LHCN-M2 (cell line): ENCODE measurements around the gene SCRN3. TPM values are rescaled to one million over a fixed set of nuclear protein-coding genes. Genes with fewer than 3 reads are reported as not detected.
"Not testable (repeated sequence)": the region's sequence is repeated elsewhere in the genome, so short reads cannot be mapped to it uniquely, and the experiment has no call there.

Experiments
- DNase-seq: peaks from one replicate; pipeline ENCODE4 v3.0.0-alpha.2; 2012; ENCODE audit warnings: low read depth
- polyA plus RNA-seq: library from polyadenylated mRNA; unstranded; fragments of >200 nt; gene quantifications from one replicate; pipeline ENCODE4 v1.2.1, GENCODE V29; 2012; ENCODE audit warnings: missing spikeins
- total RNA-seq: library from RNA; depleted of rRNA; stranded (reverse); fragments of >200 nt; gene quantifications from 2 replicates; pipeline ENCODE4 v1.2.3, GENCODE V29; 2014; rRNA removed

SCRN3 gene, protein sequence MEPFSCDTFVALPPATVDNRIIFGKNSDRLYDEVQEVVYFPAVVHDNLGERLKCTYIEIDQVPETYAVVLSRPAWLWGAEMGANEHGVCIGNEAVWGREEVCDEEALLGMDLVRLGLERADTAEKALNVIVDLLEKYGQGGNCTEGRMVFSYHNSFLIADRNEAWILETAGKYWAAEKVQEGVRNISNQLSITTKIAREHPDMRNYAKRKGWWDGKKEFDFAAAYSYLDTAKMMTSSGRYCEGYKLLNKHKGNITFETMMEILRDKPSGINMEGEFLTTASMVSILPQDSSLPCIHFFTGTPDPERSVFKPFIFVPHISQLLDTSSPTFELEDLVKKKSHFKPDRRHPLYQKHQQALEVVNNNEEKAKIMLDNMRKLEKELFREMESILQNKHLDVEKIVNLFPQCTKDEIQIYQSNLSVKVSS
- total RNA-seq = 25.2 and 31.1 TPM in 2 replicates
- 12.2 TPM for polyA plus RNA-seq

DNA sequence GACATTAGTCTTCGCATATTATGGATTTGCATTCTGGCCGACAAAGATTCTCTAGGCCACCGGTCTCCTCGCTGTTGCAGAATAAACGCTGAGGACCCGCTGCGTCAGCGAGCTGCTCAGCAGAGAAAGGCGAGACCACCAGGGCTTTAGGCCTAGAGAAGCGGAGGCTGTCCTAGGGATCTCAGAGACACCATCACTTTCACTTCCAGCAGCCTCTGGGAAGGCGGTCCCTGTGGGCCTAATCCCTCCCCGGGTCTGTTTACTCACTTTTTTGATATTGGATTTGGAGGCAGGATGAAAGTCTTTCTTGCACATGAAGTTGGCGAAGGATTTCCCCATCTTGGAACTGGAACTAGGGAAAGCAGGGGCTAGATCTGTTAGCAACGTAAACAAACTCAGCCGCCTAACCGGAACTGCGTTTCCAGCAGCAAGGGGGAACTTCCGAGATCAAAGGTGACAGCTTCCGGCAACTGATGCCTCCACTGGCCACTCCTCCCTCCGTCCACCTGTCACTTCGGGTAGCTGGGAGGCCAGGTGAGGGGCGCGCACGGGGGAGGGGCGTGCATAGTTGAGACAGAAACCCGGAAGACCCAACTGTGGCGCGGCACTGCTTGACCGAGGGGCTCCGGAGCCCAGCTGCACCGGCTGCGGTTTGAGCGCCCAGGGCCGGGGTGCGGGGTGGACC lies at the start of gene SCRN3:
Gene SCRN3 (plus strand): TSS at position 447 of the 685 bp plus-strand sequence. CDS start 2,554 bp downstream, outside the sequence.
- DNase-seq = peak; percentile 72

DNA sequence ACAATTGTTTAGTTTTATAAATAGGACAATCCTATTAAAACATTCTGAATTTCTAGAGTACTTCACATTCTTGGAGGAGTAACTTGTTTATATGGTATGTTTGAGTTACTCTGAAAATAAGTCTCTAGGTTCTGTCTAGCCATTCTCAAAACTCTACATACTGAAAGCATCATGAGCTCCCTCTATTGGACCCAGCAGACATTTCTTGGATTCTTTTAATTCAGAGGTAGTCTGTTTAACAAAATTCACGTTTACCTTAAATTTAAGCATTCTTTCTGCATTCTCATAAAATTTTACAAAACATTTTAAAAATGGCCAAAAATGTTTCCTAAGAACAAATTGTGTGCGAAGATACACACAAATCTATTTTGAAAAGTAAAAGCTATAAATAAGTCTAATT lies 45.5 kb upstream of the SCRN3 start:
- peak; percentile 15 for DNase-seq

DNA sequence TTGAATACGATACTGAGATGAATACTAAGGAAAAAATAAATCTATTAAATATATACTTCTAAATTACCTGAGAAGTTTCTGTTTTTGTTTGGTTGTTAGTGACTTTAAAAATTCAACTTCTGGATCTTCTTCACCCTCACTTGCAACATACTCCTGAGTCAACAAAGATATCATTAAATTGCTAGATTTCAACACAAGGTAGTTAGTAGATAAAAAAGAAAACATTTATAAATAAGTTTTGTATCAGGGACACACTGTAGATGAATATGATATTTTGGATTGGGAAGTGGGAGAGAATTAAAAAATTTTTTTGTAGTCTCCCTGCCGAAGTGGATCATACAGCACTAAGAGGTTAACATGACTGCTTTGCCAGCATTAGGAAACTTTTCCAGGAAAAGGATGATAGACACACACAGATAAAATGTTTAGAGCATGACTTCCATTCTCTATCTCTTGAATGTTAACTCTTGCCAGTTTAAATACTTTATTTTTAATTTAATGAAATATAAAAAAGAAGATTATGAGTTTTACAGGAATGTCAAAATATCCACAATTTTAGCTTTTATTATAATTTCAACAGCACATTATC lies 44.8 kb upstream of the SCRN3 start:
- DNase-seq = no peak

DNA sequence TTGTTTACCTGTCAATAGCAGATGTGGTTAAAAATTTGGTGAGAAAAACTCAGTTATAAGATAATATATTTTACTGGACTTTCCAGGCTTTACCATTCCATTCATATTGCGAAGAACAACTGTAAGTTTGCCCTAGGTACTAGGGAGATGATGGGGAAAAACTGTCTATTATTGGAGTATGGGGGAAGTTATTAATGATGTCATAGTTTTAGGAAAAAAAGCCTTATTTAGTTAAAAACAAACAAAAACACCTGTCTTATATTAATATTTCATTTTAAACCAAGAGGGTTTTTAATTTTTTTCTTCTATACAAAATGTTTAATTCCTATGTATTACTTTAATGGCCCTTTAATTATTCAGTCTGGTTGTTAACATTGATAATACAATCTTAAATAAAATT lies 42.5 kb upstream of the SCRN3 start:
- no peak for DNase-seq

DNA sequence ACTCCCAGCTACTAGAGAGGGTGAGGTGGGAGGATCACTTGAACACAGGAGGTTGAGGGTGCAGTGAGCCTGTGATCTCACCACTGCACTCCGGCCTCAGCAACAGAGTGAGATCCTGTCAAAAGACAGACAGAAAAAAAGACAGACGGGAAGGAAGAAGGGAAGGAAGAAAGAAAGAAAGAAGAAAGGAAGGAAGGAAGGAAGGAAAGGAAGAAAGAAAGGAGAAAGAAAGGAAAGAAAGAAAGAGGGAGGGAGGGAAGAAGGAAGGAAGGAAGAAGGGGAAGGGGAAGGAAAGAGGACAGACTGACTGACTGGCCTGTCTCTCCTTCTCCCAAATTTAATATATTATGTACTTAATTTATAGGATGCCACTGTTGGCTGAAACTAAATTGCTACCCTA lies 39.2 kb upstream of the SCRN3 start:
- DNase-seq = no peak

DNA sequence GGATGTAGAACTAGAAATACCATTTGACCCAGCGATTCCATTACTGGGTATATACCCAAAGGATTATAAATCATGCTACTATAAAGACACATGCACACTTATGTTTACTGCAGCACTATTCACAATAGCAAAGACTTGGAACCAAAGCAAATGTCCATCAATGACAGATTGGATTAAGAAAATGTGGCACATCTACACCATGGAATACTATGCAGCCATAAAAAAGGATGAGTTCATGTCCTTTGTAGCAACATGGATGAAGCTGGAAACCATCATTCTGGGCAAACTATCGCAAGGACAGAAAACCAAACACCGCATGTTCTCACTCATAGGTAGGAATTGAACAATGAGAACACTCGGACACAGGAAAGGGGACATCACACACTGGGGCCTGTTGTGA lies 35.9 kb upstream of the SCRN3 start:
- DNase-seq = not testable (repeated sequence)

DNA sequence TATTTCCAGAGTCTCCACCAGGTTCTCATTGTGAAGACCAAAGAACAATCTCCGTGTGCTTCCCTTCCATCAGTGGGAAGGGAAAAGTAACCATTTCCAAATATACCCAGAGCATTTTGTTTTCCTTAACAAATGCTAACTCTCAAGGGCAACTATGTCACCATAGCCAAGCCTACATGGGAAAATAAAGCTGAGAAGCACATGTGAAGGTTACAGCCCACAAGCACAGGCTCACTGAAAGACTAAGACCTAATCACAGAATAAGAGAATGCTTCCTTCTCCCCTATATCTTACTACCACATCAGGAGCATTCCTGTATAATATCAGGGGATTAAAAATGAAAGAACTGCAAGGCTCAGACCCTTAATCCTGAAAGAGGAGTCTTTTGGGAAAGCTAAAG lies 32.6 kb upstream of the SCRN3 start:
- no peak for DNase-seq

DNA sequence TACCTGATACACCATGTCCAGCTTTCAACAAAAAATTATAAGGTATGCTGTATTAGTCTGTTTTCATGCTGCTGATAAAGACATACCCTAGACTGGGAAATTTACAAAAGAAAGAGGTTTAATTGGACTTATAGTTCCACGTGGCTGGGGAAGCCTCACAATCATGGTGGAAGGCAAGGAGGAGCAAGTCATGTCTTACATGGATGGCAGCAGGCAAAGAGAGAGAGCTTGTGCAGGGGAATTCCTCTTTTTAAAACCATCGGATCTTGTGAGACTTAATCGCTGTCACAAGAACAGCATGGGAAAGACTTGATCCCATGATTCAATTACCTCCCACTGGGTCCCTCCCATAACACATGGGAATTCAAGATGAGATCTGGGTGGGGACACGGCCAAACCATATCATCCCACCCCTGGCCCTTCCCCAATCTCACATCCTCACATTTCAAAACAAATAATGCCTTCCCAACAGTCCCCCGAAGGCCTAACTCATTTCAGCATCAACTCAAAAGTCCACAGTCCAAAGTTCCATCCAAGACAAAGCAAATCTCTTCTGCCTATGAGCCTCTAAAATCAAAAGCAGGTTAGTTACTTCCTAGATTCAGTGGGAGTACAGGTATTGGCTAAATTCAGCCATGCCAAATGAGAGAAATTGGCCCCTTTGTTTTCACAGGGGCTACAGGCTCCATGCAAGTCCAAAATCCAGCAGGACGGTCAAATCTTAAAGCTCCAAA lies 31.9 kb upstream of the SCRN3 start:
- DNase-seq = not testable (repeated sequence)

DNA sequence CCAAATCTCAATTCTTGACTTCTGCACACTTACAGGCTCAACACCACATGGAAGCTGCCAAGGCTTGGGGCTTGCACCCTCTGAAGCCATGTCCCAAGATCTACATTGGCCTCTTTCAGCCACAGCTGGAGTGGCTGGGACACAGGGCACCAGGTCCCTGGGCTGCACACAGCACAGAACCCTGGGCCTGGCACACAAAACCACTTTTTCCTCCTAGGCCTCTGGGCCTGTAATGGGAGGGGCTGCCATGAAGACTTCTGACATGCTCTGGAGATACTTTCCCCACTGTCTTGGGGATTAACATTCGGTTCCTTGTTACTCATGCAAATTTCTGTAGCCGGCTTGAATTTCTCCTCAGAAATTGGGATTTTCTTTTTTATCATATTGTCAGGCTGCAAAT lies 30.9 kb upstream of the SCRN3 start:
- DNase-seq = no peak

DNA sequence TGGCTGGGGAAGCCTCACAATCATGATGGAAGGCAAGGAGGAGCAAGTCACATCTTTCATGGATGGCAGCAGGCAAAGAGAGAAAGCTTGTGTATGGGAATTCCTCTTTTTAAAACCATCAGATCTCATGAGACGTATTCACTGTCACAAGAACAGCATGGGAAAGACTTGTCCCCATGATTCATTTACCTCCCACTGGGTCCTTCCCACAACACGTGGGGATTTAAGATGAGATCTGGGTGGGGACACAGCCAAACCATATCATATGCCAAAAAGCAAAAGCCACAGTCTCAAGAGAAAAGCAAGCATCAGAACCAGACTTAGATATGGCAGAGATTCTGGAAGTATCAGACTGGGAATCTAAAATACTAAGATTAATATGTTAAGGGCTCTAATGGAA lies 30.0 kb upstream of the SCRN3 start:
- DNase-seq = peak; percentile 11

DNA sequence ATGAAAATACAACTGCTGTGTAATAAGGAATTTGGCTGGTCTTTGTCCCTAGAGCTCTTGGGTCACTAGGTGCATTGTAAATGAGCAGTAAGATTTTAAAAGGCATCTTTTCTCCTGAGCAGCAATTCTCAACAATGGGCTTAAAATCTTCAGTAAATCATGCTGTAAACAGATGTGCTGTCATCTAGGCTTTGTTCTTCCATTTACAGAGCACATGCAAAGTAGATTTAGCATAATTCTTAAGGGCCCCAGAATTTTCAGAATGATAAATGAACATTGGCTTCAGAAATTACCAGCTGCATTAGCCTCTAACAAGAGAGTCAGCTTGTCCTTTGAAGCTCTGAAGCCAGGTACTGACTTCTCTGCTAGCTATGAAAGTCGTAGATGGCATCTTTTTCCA lies 26.8 kb upstream of the SCRN3 start:
- DNase-seq = no peak

DNA sequence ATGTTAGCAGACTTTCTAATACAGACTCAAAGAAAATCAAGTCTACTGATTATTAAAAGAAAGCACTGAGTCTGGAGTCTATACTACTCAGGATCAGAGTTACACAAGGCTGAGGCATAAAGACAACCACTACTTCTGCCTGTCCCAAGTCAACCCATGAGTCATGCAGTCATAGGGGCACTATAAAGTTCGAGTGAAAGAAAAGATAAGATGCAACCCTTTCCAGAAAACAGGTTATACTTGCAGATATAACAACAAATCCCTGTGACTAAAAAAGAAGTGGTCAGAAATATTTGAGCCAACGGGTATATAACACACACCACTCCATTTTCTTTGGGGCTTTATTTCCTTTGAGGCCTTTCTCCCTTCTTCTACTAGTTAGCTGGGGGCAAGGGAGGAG lies 18.6 kb upstream of the SCRN3 start:
- DNase-seq = peak; percentile 13

DNA sequence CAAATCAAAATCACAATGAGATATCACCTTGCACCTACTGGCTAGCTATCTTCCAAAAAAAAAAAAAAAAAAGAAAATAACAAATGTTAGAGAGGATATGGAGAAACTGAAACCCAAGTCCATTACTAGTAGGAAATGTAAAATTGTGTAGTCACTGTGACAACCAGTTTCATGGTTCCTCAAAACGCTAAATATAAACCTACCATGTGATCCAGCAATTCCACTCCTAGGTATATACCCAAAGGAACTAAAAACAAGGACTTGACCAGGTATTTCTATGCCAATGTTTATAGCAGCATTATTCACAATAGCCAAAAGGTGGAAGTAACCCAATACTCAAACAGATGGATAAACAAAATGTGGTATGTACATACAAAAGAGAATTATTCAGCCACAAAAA lies 11.7 kb upstream of the SCRN3 start:
- no peak for DNase-seq

DNA sequence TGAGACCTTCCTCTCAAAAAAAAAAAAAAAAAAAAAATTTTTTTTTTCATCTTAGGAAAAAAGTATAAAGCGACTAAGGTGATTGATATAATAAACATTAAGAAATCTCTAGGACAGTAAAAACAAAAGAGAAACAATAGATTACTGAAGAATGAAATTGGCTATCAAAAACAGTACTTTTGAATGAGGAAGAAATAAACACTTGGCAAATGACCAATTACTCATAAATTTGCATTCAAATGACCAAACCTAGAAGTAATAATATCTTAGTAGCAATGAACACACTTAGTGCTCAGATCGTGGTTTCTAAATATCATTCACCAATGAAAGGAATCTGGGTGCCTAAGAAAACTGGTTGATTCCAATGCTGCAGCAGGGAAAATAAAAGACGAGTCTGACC lies 10.3 kb upstream of the SCRN3 start:
- no peak for DNase-seq

DNA sequence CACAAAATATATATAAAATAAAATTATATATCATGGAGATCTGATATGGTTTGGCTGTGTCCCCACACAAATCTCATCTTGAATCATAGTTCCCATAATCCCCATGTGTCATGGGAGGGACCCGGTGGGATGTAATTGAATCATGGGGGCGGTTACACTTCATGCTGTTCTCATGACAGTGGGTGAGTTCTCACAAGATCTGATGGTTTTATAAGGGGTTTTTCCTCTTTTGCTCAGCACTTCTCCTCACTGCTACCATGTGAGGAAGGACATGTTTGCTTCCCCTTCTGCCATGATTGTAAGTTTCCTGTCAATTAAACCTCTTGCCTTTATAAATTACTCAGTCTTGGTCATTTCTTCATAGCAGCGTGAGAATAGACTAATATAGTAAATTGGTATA lies 6.8 kb upstream of the SCRN3 start:
- DNase-seq = not testable (repeated sequence)

DNA sequence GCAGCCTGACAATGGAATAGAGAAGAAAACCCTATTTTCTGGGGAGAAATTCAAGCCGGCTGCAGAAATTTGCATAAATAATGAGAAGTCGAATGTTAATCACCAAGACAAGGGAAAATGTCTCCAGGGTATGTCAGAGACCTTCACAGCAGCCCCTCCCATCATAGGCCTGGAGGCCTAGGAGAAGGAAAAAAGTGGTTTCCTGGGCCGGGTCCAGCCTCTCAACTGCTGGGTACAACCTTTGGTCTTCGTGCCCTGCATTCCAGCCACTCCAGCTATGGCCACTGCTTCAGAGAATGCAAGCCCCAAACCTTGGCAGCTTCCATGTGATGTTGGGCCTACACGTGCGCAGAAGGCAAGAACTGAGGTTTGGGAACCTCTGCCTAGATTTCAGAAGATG lies 6.0 kb upstream of the SCRN3 start:
- DNase-seq = no peak

DNA sequence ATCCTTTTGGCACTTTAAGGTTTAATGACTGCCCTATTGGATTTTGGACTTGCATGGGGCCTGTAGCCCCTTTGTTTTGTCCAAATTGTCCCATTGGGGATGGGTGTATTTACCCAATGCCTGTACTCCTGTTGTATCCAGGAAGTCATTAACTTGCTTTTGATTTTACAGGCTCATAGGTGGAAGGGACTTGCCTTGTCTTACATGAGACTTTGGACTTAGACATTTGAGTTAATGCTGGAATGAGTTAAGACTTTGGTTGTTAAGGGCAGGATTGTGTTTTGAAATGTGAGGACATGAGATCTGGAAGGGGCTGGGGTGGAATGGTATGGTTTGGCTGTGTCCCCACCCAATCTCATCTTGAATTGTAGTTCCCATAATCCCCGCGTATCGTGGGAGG lies 5.2 kb upstream of the SCRN3 start:
- DNase-seq = not testable (repeated sequence)

DNA sequence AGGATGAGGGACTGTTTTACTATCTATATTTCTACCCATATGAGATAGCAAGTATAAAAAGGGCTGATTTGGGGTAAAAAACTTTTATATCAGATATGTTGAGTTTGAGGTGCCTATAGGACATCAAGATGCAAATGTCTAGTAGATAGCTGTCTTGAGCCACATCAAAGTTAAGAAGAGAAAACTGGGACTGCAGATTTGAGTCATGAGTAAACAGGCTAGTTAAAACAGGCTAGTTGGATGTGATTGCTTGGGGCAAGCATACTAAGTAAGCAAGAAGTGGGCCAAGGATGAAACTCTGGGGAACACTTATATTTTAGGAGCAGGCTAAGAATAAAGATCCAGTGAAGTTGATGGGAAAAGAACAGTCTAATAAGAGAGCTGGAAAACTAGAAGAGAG lies 2.8 kb upstream of the SCRN3 start:
- DNase-seq = no peak

DNA sequence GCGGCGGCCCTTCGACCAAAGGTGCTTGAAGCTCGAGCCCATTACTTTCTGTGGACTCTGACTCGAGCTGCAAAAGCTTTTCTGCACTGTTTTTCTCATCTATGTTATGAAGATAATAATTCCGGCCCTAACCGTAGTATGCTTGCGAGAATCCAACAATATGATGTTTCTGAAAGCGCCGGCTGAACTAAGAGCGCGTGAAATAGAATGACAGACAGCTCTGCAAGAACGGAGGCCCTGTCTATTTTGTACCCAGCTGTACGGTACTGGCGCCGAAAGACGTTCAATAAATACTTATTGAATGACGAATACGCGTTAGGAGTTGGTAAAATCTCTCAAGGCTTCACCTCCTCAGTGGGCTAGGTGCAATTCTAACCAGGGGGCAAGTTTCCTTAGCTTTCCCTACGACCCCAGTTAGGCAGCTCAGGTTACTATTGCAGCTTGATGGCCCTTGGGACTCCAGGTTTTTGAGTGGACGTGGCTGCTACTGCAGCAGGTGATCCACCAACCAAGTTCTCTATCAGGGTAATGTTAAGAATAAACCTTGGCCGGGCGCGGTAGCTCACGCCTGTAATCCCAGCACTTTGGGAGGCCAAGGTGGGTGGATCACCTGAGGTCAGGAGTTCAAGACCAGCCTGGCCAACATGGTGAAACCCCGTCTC lies 570 bp downstream of the SCRN3 start:
- DNase-seq = no peak

DNA sequence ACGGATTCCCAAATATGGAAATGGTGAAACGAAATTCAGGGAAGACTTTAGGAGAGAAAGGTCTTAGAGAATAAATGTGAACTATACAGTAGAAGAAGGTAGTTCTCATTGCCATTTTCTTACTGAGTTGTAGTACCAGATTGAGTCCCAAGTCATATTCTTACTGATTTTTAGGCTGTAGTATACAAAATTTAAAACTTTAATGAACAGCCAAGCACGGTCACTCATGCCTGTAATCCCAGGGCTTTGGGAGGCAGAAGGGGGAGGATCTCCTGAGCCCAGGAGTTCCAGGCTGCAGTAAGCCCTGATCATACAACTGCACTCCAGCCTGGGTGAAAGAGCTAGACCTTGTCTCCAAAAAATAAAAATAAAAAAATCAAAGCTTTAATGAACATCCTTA lies 2.2 kb downstream of the SCRN3 start:
- no peak for DNase-seq

DNA sequence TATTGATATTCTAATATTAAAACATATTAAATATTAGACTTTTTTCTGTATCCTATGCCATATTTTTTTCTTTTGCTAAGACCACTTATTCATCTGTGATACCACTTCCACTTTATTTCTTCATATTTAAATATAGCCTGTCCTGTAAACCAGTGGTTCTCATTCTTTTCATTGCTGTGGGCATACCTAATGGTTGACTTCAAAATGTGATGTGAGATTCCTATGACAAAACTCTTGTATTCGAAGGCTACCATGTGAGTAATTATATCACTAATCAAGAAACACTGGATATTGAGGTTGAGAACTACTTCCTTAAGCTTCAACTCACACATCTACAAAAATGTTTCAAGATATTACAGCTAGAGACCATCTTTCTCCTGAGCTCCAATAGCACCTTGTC lies 3.6 kb downstream of the SCRN3 start:
- DNase-seq = no peak
